Esophagus (tissue), 2 donors: Measurements from ENCODE around the gene BTNL3. TPM values are rescaled to one million over a fixed set of nuclear protein-coding genes. Genes with fewer than 3 reads are reported as not detected.
A peak's percentile ranks its signal among the peaks of the same experiment; 100 is the strongest.

Experiments
- H3K27ac ChIP-seq, 2 donors: one replicate each; pipeline ENCODE4 v1.5.1; 2013; ENCODE audit warnings: low read depth in 2 of 2, mild to moderate bottlenecking in 2 of 2, inconsistent platforms in 1 of 2, low read length in 1 of 2, moderate library complexity in 1 of 2
- H3K27me3 ChIP-seq, 2 donors: one replicate each; pipeline ENCODE4 v1.6.1; 2013; ENCODE audit warnings: low read length in 2 of 2, control low read depth in 1 of 2, mild to moderate bottlenecking in 1 of 2; ENCODE audit not compliant: insufficient read depth in 2 of 2, control insufficient read depth in 1 of 2
- H3K36me3 ChIP-seq, 2 donors: one replicate each; pipeline ENCODE4 v1.6.1; 2013; ENCODE audit warnings: low read length in 1 of 2; ENCODE audit not compliant: control insufficient read depth in 2 of 2, insufficient read depth in 2 of 2
- H3K4me1 ChIP-seq, 2 donors: one replicate each; pipeline ENCODE4 v1.6.1; 2013; ENCODE audit warnings: low read length in 1 of 2; ENCODE audit not compliant: control insufficient read depth in 2 of 2, insufficient read depth in 2 of 2
- H3K4me3 ChIP-seq, 2 donors: one replicate each; pipeline ENCODE4 v1.5.1; 2013; ENCODE audit warnings: low read length in 2 of 2, mild to moderate bottlenecking in 2 of 2, low read depth in 1 of 2, moderate library complexity in 1 of 2
- H3K9me3 ChIP-seq, 2 donors: one replicate each; pipeline ENCODE4 v1.6.1; 2013; ENCODE audit warnings: mild to moderate bottlenecking in 2 of 2, low read depth in 1 of 2, low read length in 1 of 2, moderate library complexity in 1 of 2; ENCODE audit not compliant: control insufficient read depth in 2 of 2, insufficient read depth in 1 of 2
- WGBS, 2 donors: extraction: QIAGEN DNeasy Blood & Tissue Kit; methylation state at CpG; one replicate each; pipeline ENCODE4 v1.1.7; 2013; 5-methylcytosine and 5-hydroxymethylcytosine counted together
- polyA plus RNA-seq, 2 donors: library from polyadenylated mRNA; stranded (reverse); fragments of 200-250 nt; gene quantifications; one replicate each; pipeline ENCODE4 v1.2.3, GENCODE V29; 2013
- donor health status: healthy with polysubstance abuse.
- donor health status: Bipolar disorder and iron deficiency.

Gene BTNL3
- polyA plus RNA-seq, 2 donors = 0.02 to 0.06 TPM

GRCh38 chr5:181054138-181054537, 65.5 kb downstream of the BTNL3 start:
- no peaks in the 10 kb centered on the region for H3K36me3 ChIP-seq
- H3K27me3 ChIP-seq = peaks cover 3 to 10% of the 10 kb centered on the region in 2 donors
- H3K9me3 ChIP-seq = peaks cover 0 to 2% of the 10 kb centered on the region in 2 donors
- WGBS, 2 donors = 35 to 38% methylated on average over 7 of the region's 7 CpGs
- H3K4me3 ChIP-seq = peak overlapping the region in 1 of 2 donors; percentile 60
- H3K4me1 ChIP-seq = peaks cover 0 to 9% of the 10 kb centered on the region in 2 donors
- H3K27ac ChIP-seq = no peak overlapping the region

GRCh38 chr5:181054871-181055459, 66.3 kb downstream of the BTNL3 start:
- H3K36me3 ChIP-seq = no peaks in the 10 kb centered on the region
- H3K4me1 ChIP-seq = peaks cover 3 to 13% of the 10 kb centered on the region in 2 donors

More at GRCh38 chr5:181054871-181055459, 66.3 kb downstream of the BTNL3 start:
- Histone ChIP-seq H3K4me3 (no peak overlapping the region), H3K27ac (no peak overlapping the region), H3K9me3 (peaks cover 0 to 7% of the 10 kb centered on the region in 2 donors), H3K27me3 (peaks cover 3 to 16% of the 10 kb centered on the region in 2 donors)
- 50 to 64% methylated on average over 7 of the region's 7 CpGs for WGBS, 2 donors

Other genes with a start within 250 kb of the BTNL3 start
- gene OR2Y1, start 248.8 kb upstream of the BTNL3 start, polyA plus RNA-seq = not detected
- 100 to 1,000 TPM in 1 of 2 donors, 10 to 100 TPM in 1; 84.0 to 108 TPM for gene MGAT1, start 186.0 kb upstream of the BTNL3 start, polyA plus RNA-seq
- gene ZFP62, start 127.6 kb upstream of the BTNL3 start, polyA plus RNA-seq = 10 to 100 TPM; 10.3 to 23.6 TPM
- under 1 TPM; 0.06 to 0.07 TPM for gene BTNL8, start 89.7 kb upstream of the BTNL3 start, polyA plus RNA-seq
- gene BTNL9, start 51.4 kb downstream of the BTNL3 start, polyA plus RNA-seq = 10 to 100 TPM in 1 of 2 donors, 1 to 10 TPM in 1; 4.8 to 18.5 TPM
- gene OR2V1, start 142.3 kb downstream of the BTNL3 start, polyA plus RNA-seq = not detected
- gene OR2V2, start 158.7 kb downstream of the BTNL3 start, polyA plus RNA-seq = not detected
- gene TRIM7, start 216.3 kb downstream of the BTNL3 start, polyA plus RNA-seq = 10 to 100 TPM; 26.9 to 33.8 TPM
- 10 to 100 TPM; 14.2 to 19.5 TPM for gene TRIM41, start 234.4 kb downstream of the BTNL3 start, polyA plus RNA-seq